ENCODE results near the gene KCNIP4.

Gene KCNIP4

GRCh38 chr4:21507439-21507838 is 441.1 kb downstream of the KCNIP4 start:
- Histone ChIP-seq H3K27me3 (ENCODE audit: insufficient read depth, poor library complexity, severe bottlenecking) (no peaks in the 10 kb centered on the region), H3K4me3 (replicated peaks; ENCODE audit: insufficient read depth, low read length) (no peak overlapping the region), H3K27ac (replicated peaks) (no peak overlapping the region)
- DNase-seq (ENCODE audit: low read depth in 1 of 2, low spot score in 1 of 2) = no peak
- no peak for TF ChIP-seq SPI1 (IDR thresholded peaks at IDR 0.05; ENCODE audit: borderline replicate concordance, low read depth)
- no peak for TF ChIP-seq GABPA (IDR thresholded peaks at IDR 0.05; ENCODE audit: low read depth)
- no peak for TF ChIP-seq POLR2AphosphoS5 (IDR thresholded peaks at IDR 0.05; ENCODE audit: low read depth)
- no peak for TF ChIP-seq REST (IDR thresholded peaks at IDR 0.05; ENCODE audit: insufficient replicate concordance, low read depth)
- no peak for TF ChIP-seq CTCF (IDR thresholded peaks at IDR 0.05; ENCODE audit: insufficient read depth, low read length)

GRCh38 chr4:21490682-21491081 is 457.9 kb downstream of the KCNIP4 start:
- TF ChIP-seq SPI1 (IDR thresholded peaks at IDR 0.05; ENCODE audit: borderline replicate concordance, low read depth) (no peak), POLR2AphosphoS5 (IDR thresholded peaks at IDR 0.05; ENCODE audit: low read depth) (no peak)
- Histone ChIP-seq H3K4me3 (replicated peaks; ENCODE audit: insufficient read depth, low read length) (no peak overlapping the region), H3K27ac (replicated peaks) (no peak overlapping the region), H3K27me3 (ENCODE audit: insufficient read depth, poor library complexity, severe bottlenecking) (no peaks in the 10 kb centered on the region)
- no peak for DNase-seq (ENCODE audit: low read depth in 1 of 2, low spot score in 1 of 2)

- H3K27ac ChIP-seq (replicated peaks) = no peak overlapping the region
- no peak for DNase-seq (ENCODE audit: low read depth in 1 of 2, low spot score in 1 of 2)
- H3K4me3 ChIP-seq (replicated peaks; ENCODE audit: insufficient read depth, low read length) = no peak overlapping the region
- no peaks in the 10 kb centered on the region for H3K27me3 ChIP-seq (ENCODE audit: insufficient read depth, poor library complexity, severe bottlenecking)
- TF ChIP-seq REST (IDR thresholded peaks at IDR 0.05; ENCODE audit: insufficient replicate concordance, low read depth) = peak; percentile 91
- no peak for TF ChIP-seq CTCF (IDR thresholded peaks at IDR 0.05; ENCODE audit: insufficient read depth, low read length)
Observed at GRCh38 chr4:21476757-21477156, 471.8 kb downstream of the KCNIP4 start.

- Histone ChIP-seq H3K4me3 (replicated peaks; ENCODE audit: insufficient read depth, low read length) (no peak overlapping the region), H3K27ac (replicated peaks) (no peak overlapping the region), H3K27me3 (ENCODE audit: insufficient read depth, poor library complexity, severe bottlenecking) (no peaks in the 10 kb centered on the region)
- no peak for DNase-seq (ENCODE audit: low read depth in 1 of 2, low spot score in 1 of 2)
- TF ChIP-seq SPI1 (IDR thresholded peaks at IDR 0.05; ENCODE audit: borderline replicate concordance, low read depth) = no peak
- no peak for TF ChIP-seq REST (IDR thresholded peaks at IDR 0.05; ENCODE audit: insufficient replicate concordance, low read depth)
- no peak for TF ChIP-seq CTCF (IDR thresholded peaks at IDR 0.05; ENCODE audit: insufficient read depth, low read length)
Observed at GRCh38 chr4:21474195-21474594, 474.4 kb downstream of the KCNIP4 start.

Measured in HL-60 (cell line).